GM19043 (cell line): ENCODE data around the gene APOL4.
"Not testable (repeated sequence)": the region's sequence is repeated elsewhere in the genome, so short reads cannot be mapped to it uniquely, and the experiment has no call there.

Experiments
- ATAC-seq: cut with Tn5 transposase; IDR thresholded peaks from one replicate; pipeline ENCODE4 v1.9.1; 2021; ENCODE audit warnings: low read depth; ENCODE audit not compliant: unreplicated experiment

APOL4 gene

GRCh38 chr22:36201630-36202319 is at the start of gene APOL4:
APOL4 (minus strand) TSS chr22:36201809; CDS start chr22:36201734, 75 bp downstream.
- ATAC-seq = no peak

GRCh38 chr22:36250292-36250960 is 48.8 kb upstream of the APOL4 start:
- not testable (repeated sequence) for ATAC-seq

- ATAC-seq = no peak
Observed at GRCh38 chr22:36249160-36249559, 47.6 kb upstream of the APOL4 start.

- ATAC-seq = no peak
Observed at GRCh38 chr22:36247955-36248354, 46.3 kb upstream of the APOL4 start.

- no peak for ATAC-seq
Observed at GRCh38 chr22:36246718-36247117, 45.1 kb upstream of the APOL4 start.

- ATAC-seq = no peak
Observed at GRCh38 chr22:36245805-36246356, 44.3 kb upstream of the APOL4 start.

GRCh38 chr22:36244522-36245391 is 43.1 kb upstream of the APOL4 start:
- no peak for ATAC-seq

GRCh38 chr22:36243986-36244385 is 42.4 kb upstream of the APOL4 start:
- ATAC-seq = no peak

GRCh38 chr22:36239401-36240171 is 38.0 kb upstream of the APOL4 start, which contains the start of gene APOL2:
APOL2 (minus strand) TSS chr22:36239527; CDS start chr22:36233162, 6,365 bp downstream.
- peak; percentile 84 for ATAC-seq

- peak; percentile 10 for ATAC-seq
Observed at GRCh38 chr22:36239150-36239400, 37.5 kb upstream of the APOL4 start.

- ATAC-seq = no peak
Observed at GRCh38 chr22:36238373-36239149, 37.0 kb upstream of the APOL4 start.

- ATAC-seq = no peak
Observed at GRCh38 chr22:36237462-36238372, 36.1 kb upstream of the APOL4 start.

GRCh38 chr22:36236388-36237319 is 35.0 kb upstream of the APOL4 start:
- no peak for ATAC-seq

GRCh38 chr22:36235585-36235984 is 34.0 kb upstream of the APOL4 start:
- ATAC-seq = no peak

GRCh38 chr22:36234919-36235318 is 33.3 kb upstream of the APOL4 start:
- ATAC-seq = no peak

GRCh38 chr22:36234213-36234612 is 32.6 kb upstream of the APOL4 start:
- ATAC-seq = no peak

GRCh38 chr22:36233796-36234195 is 32.2 kb upstream of the APOL4 start:
- no peak for ATAC-seq
